Tongue (tissue), 2 donors: ENCODE measurements around the gene TJAP1. TPM values are rescaled to one million over a fixed set of nuclear protein-coding genes. Genes with fewer than 3 reads are reported as not detected.
A peak's percentile ranks its signal among the peaks of the same experiment; 100 is the strongest.
"Not testable (repeated sequence)": the region's sequence is repeated elsewhere in the genome, so short reads cannot be mapped to it uniquely, and the experiment has no call there.

ENCODE experiments used
- DNase-seq: peaks from one replicate; pipeline ENCODE4 v3.0.0-alpha.2; 2015
- total RNA-seq: library from RNA; depleted of rRNA; stranded (reverse); fragments of >200 nt; gene quantifications from one replicate; pipeline ENCODE4 v1.2.3, GENCODE V29; 2014

TJAP1 gene
- total RNA-seq, 1 donor from 2014 or later: 26.8 TPM

DNA sequence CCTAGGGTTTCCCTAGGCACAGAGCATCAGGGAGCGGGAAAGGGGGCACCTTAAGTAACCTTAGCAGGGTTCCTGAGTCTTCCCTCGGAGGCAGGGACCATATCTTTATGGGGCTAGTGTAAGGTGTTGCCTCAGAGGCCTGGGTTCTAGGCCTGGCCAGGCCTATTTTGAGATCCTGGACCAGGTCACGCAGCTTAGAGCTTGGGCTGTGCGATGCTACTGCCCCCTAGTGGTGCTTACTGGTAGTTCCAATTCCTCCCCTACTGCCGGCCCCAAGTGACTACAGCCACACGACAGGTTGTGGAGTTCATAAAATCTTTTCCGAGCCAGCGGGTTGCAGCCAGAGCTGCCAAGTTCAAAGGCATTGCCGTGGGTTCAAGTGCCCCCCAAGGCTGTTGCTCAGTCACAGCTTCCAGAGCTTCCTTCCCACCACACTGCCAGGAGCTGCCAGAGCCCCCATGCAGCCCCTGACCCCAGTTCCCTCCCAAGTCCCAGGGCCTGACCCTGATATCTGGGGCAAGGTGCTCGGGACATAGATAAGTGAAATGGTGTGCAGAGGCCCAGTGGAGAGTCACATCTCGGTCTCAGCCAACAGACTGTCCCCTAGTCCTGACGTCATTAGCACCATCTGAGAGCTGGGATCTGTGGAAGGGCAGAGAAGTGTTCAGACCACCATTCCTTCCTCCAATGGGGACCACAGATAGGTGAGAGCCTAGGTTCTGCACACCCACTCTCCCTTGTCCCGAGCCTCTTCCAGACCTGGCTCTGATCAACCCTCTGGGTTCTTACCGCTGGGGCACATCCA is 29.5 kb downstream of the TJAP1 start:
- peak; percentile 94 for DNase-seq

- DNase-seq: no peak
Observed at GRCh38 chr6:43508481-43509141, 31.2 kb downstream of the TJAP1 start.

GRCh38 chr6:43509142-43509983 is 32.0 kb downstream of the TJAP1 start:
- DNase-seq: no peak

GRCh38 chr6:43509984-43510826 is 32.8 kb downstream of the TJAP1 start, which contains the start of gene LRRC73:
LRRC73 (minus strand) TSS chr6:43510346; CDS start chr6:43509785, 561 bp downstream.
- peak; percentile 85 for DNase-seq

- DNase-seq: no peak
Observed at GRCh38 chr6:43510827-43511163, 33.4 kb downstream of the TJAP1 start.

GRCh38 chr6:43511824-43512415 is 34.5 kb downstream of the TJAP1 start:
- peak; percentile 43 for DNase-seq

DNA sequence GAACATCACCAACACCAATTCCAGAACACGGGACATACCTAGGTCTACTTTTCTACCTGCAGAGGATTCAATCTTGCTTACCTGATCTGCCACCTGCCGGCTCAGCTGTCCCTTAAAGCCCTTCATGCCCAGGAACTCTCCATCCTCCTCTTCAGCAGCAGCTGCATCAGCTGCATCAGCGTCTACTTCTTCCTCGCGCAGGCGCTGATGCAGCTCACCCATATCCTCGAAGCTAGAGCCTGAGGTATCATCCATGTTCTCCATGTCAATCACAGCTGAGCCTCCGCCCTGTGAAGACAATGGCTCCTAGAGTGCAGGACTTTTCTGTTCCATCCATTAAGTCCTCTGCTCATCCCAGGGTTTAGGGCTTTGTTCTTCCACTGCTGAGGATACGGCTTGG is 38.4 kb downstream of the TJAP1 start:
- no peak for DNase-seq

- DNase-seq: peak; percentile 34
Observed at GRCh38 chr6:43516367-43516696, 39.0 kb downstream of the TJAP1 start.

GRCh38 chr6:43516697-43517504 is 39.5 kb downstream of the TJAP1 start, which contains the start of the genes POLR1C and YIPF3:
POLR1C (plus strand) TSS chr6:43517089; CDS start chr6:43517110, 21 bp downstream.
YIPF3 (minus strand) TSS chr6:43516926; CDS start chr6:43516807, 119 bp downstream.
- peak; percentile 100 for DNase-seq

DNA sequence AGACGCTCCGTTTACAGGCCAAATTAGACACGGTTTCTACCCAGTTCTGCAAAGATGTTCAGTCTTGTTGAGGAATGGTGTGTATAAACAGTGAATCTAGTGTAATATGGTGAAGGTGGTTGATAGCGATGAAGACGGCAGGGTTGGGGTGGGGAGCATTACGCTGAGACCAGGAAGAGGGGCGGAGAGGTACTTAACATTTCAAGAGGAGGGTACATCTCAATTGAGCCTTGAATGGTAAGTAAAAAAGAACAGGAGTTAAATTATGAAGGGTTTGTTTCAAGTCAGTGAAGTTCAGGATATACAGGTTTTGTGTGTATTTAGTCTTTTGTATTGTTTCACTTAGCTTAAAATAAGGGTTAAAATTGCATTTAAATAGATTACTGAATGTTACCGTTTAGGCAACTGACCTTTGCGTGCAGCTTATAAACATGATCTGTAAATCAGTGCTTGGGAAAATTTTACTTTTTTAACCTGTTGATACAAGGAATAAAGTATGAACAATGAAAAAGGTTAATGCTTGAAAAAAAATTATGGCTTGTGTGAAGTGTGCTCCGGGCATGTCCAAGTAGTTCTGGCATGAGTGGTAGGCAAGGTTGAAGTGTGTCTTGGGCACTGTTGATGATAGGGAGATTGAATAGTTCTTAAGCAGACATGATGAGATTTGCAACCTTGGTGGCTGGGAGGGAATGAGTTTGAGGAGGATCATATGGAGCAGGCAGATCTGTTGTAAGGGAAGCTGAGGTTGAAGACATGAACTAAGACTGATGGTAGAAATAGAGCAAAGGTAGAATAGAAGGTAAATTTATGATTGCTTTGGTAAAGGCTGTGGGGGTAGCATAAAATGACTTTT is 40.4 kb downstream of the TJAP1 start:
- DNase-seq: no peak

- DNase-seq: no peak
Observed at GRCh38 chr6:43520097-43520496, 42.7 kb downstream of the TJAP1 start.

- DNase-seq: no peak
Observed at GRCh38 chr6:43521836-43522235, 44.5 kb downstream of the TJAP1 start.

DNA sequence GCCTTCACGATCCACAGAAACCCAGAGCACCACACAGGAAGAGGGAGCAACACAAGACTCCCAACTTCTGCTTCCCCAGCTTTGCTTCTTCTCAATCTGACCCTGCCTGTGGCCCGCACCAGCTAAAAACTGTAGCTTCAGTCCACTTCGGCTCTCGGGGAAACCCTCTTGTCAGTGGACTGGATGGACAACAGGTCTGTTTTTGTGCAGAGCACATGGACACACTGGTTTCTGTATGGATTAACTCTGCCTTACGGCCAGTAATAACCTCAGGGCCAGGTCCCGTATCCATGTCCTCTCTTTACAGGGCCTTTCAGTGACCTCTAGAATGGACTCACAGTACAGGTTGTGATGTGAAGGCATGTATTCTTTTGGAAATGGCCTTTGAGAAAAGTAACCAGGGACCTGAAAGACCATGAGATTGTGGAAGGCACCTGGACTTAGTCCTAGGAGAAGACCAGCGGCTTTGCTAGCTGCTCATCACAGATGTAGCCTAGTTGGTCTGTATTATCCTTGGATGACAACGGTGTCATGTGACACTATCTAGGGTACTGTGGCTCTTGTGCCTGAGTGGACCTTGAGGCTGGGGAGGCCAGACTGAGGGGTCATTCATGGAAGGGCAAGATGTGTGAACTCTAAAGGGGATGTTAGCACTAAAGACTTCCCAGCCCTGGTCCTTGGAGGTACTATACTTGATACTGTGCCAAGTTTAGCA is 45.3 kb downstream of the TJAP1 start:
- no peak for DNase-seq

- no peak for DNase-seq
Observed at GRCh38 chr6:43523284-43523683, 45.9 kb downstream of the TJAP1 start.

DNA sequence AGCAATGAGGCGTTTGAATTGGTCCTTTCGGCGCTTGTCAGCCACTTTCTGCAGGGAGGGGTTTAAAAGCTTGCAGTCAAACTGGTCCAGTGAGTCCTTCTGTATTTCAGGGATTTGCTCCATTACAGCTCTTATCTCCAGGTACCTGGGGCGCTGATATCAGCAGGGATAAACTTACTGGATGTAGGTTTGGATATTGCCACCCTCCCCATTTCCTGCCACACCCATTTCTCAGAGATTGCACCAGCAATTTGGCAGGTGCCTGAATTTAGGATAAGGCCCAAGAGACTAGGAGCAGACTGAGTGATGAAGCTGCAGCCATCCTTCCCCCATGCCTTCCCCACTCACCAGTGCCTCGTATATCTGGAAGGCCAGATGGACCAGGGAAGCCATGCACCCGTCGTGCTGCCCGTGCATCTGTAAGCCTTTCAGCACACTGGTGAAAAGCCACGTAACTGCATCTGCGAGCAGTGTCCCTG is 47.2 kb downstream of the TJAP1 start:
- DNase-seq: no peak

- no peak for DNase-seq
Observed at GRCh38 chr6:43532201-43532600, 54.8 kb downstream of the TJAP1 start.

DNA sequence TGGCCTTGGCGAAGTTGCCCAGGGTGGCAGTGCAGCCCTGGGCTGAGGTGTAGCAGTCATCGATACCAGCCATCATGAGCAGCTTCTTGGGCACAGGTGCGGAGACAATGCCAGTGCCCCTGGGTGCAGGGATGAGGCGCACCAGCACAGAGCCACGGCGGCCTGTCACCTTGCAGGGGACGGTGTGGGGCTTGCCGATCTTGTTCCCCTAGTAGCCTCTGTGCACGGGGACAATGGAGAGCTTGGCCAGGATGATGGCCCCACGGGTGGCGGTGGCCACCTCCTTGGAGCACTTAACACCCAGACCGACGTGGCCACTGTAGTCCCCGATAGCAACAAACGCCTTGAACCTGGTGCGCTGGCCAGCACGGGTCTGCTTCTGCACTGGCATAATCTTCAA is 61.6 kb downstream of the TJAP1 start:
- not testable (repeated sequence) for DNase-seq

DNA sequence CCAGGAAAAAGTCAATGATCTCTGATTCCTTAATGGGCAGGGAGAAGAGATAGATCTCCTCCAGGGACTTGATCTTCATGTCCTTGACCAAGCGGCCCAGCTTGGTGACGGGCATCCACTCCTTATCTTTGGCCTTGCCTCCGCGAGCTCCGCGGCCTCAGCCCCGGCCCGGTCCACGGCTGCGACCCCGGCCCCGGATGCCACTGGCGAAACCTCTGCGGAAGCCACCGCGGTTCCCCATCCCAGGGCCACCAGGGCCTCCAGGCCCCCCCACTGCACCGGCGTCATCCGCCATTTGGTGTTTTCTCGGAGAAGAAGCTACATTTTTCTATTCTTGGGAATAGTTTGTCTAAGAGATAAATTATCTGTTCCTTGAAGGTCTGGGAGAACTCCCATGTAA is 62.0 kb downstream of the TJAP1 start:
- DNase-seq: not testable (repeated sequence)

- DNase-seq: no peak
Observed at GRCh38 chr6:43540507-43540906, 63.1 kb downstream of the TJAP1 start.
